Activated B cell treated with CpG ODN at 0.5 μM for 24 hours (primary cell): ENCODE measurements around the gene NT5C2. TPM values are rescaled to one million over a fixed set of nuclear protein-coding genes. Genes with fewer than 3 reads are reported as not detected.
"Not testable (repeated sequence)": the region's sequence is repeated elsewhere in the genome, so short reads cannot be mapped to it uniquely, and the experiment has no call there.

ENCODE experiments used
- ATAC-seq: fragments of 200-7000 bp; cut with Tn5 transposase; one replicate; pipeline ENCODE4 v1.10.0; 2021; ENCODE audit warnings: low read depth, mild to moderate bottlenecking, moderate library complexity
- CTCF ChIA-PET: fragments of 350-600 bp; sonication (Branson Sonifier 250); formaldehyde crosslinking; loops from one replicate; lab custom pipeline; 2021; ENCODE audit warnings: antibody characterized with exemption; lab: Charles Lee
- POLR2A ChIA-PET: fragments of 350-600 bp; sonication (Branson Sonifier 250); formaldehyde crosslinking; loops from one replicate; lab custom pipeline; 2021; ENCODE audit warnings: antibody characterized with exemption; lab: Charles Lee
- DNase-seq: peaks from one replicate; pipeline ENCODE4 v3.0.0; 2022
- H3K27ac Mint-ChIP-seq: one replicate; pipeline ENCODE4 v1.8.0; 2020; ENCODE audit warnings: mixed read lengths
- H3K27me3 Mint-ChIP-seq: one replicate; pipeline ENCODE4 v1.8.0; 2021; ENCODE audit warnings: mixed read lengths
- H3K36me3 Mint-ChIP-seq: one replicate; pipeline ENCODE4 v1.8.0; 2021; ENCODE audit warnings: low read depth, mixed read lengths
- H3K4me1 Mint-ChIP-seq: one replicate; pipeline ENCODE4 v1.8.0; 2021; ENCODE audit warnings: mixed read lengths
- H3K4me3 Mint-ChIP-seq: one replicate; pipeline ENCODE4 v1.8.0; 2020; ENCODE audit warnings: mild to moderate bottlenecking, mixed read lengths
- H3K9me3 Mint-ChIP-seq: one replicate; pipeline ENCODE4 v1.8.0; 2020; ENCODE audit warnings: mixed read lengths
- CTCF ChIP-seq: fragments of 200-600 bp; IDR thresholded peaks from one replicate; pipeline ENCODE4 v1.8.0; 2022; ENCODE audit warnings: antibody characterized with exemption, mild to moderate bottlenecking
- intact Hi-C: fragments of 100-400 bp; cut with micrococcal nuclease; formaldehyde crosslinking; loops from one replicate; pipeline ENCODE4 v1.15.1; 2024
- total RNA-seq: library from RNA; stranded (reverse); gene quantifications from 2 replicates; pipeline ENCODE4 v1.2.3, GENCODE V29; 2022

NT5C2 gene
- total RNA-seq, 1 donor from 2014 or later: 60.4 TPM

DNA sequence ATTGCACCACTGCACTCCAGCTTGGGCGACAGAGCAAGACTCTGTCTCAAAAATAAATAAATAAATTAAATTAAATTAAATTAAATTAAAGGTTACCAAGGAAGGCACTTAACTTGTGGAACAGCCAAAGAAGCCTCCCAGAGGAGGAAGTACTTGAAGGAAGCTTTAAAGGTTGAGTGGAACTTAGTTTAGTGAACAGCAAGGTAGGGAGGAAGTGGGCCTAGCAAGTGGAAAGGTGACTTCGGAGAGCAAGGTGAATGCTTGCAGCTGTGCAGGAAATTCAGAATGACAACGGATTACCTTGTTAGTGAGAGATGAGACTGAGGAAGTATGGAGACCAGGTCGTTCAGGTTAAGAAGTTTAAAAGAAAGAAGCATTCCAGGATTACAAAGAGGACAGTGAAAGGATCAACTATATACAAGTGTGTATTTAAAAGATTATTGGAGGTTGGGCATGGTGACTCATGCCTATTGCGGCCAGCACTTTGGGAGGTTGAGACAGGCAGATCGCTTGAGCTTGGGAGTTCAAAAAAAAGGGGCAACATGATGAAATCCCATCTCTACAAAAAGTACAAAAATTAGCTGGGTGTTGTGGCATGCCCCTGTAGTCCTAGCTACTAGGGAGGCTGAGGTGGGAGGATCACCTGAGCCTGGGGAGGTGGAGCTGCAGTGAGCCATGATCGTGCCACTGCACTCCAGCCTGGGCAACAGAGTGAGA is 39.9 kb upstream of the NT5C2 start:
- intact Hi-C loops: no loop called here
- ChIA-PET CTCF (no interaction called here), POLR2A (interaction anchor here (0.6 kb wide), 1 partner anchor 115 kb away, joined by 3 read pairs; no protein-coding TSS in a partner anchor)
- ATAC-seq (no peak), DNase-seq (no peak)
- no peaks in the 10 kb centered on the region for H3K27me3 Mint-ChIP-seq
- H3K9me3 Mint-ChIP-seq: no peaks in the 10 kb centered on the region
- TF ChIP-seq CTCF: no peak
- no peak overlapping the region for H3K4me3 Mint-ChIP-seq
- H3K4me1 Mint-ChIP-seq: peaks cover 4% of the 10 kb centered on the region
- H3K27ac Mint-ChIP-seq: no peak overlapping the region
- no peaks in the 10 kb centered on the region for H3K36me3 Mint-ChIP-seq

GRCh38 chr10:103232131-103232673 is 39.1 kb upstream of the NT5C2 start:
- DNase-seq (no peak), ATAC-seq (no peak)
- no peaks in the 10 kb centered on the region for H3K36me3 Mint-ChIP-seq
- ChIA-PET POLR2A (no interaction called here), CTCF (interaction anchor here (1.6 kb wide), 1 partner anchor 12 kb away, joined by 6 read pairs; no protein-coding TSS in a partner anchor)
- TF ChIP-seq CTCF: no peak
- no peak overlapping the region for H3K27ac Mint-ChIP-seq
- no peak overlapping the region for H3K4me3 Mint-ChIP-seq
- intact Hi-C loops: no loop called here
- H3K27me3 Mint-ChIP-seq: no peaks in the 10 kb centered on the region
- no peaks in the 10 kb centered on the region for H3K9me3 Mint-ChIP-seq
- peaks cover 4% of the 10 kb centered on the region for H3K4me1 Mint-ChIP-seq

DNA sequence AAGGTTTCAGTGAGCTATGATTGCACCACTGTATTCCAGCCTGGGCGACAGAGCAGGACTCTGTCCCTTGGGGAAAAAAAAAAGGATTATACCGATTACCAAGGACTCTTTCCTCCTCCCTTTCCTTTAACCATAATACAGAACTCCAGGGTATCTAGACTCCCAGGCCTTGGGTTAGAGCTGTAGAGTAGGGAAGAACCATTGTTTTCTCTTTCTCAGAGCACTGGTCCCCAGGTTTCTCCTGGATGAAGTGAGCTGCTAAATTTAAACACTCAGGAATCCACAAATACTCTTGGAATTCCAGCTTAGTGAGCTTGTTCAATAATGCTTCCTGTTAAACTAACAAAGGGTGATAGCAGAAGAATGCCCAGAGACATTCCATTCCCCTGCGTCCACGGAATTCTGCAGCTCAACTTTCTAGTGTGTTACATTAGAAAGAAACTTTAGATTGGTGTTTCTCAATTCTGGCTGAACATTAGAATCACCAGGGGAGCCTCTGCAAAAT is 38.0 kb upstream of the NT5C2 start:
- Mint-ChIP-seq H3K4me1 (peaks cover 4% of the 10 kb centered on the region), H3K4me3 (no peak overlapping the region), H3K27ac (no peak overlapping the region), H3K9me3 (no peaks in the 10 kb centered on the region), H3K36me3 (no peaks in the 10 kb centered on the region), H3K27me3 (no peaks in the 10 kb centered on the region)
- ATAC-seq (no peak), DNase-seq (no peak)
- intact Hi-C loops: no loop called here
- ChIA-PET CTCF (interaction anchor here (0.8 to 1.6 kb wide), 2 partner anchors 9 to 14 kb away, joined by 3 to 6 read pairs; no protein-coding TSS in a partner anchor), POLR2A (interaction anchor here (0.7 kb wide), 1 partner anchor 329 kb away, joined by 10 read pairs; no protein-coding TSS in a partner anchor)
- TF ChIP-seq CTCF: no peak

GRCh38 chr10:103227416-103227815 is 34.3 kb upstream of the NT5C2 start:
- CTCF ChIA-PET: no interaction called here
- DNase-seq: no peak
- TF ChIP-seq CTCF: no peak
- no peaks in the 10 kb centered on the region for H3K4me1 Mint-ChIP-seq
- no peak overlapping the region for H3K4me3 Mint-ChIP-seq
- ATAC-seq: no peak
- no peak overlapping the region for H3K27ac Mint-ChIP-seq
- H3K36me3 Mint-ChIP-seq: peaks cover 3% of the 10 kb centered on the region
- peaks cover 12% of the 10 kb centered on the region for H3K9me3 Mint-ChIP-seq
- no peaks in the 10 kb centered on the region for H3K27me3 Mint-ChIP-seq
- intact Hi-C loops: no loop called here
- POLR2A ChIA-PET: no interaction called here

DNA sequence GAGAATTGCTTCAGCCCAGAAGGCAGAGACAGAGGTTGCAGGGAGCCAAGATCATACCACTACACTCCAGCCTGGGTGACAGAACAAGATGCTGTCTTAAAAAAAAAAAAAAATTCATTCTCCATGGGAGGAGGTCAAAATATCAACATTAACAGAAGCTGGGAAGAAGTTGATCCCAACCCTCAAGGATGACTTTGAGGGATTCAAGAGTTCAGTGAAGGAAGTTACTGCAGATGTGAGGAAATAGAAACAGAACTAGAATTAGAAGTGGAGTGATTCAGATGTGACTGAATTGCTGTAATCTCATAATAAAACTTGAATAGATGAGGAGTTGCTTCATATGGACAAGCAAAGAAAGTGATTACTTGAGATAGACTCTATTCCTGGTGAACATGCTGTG is 32.9 kb upstream of the NT5C2 start:
- Mint-ChIP-seq H3K27ac (no peak overlapping the region), H3K9me3 (peaks cover 15% of the 10 kb centered on the region), H3K27me3 (no peaks in the 10 kb centered on the region), H3K4me1 (no peaks in the 10 kb centered on the region), H3K4me3 (no peak overlapping the region), H3K36me3 (peaks cover 3% of the 10 kb centered on the region)
- ChIA-PET CTCF (no interaction called here), POLR2A (no interaction called here)
- DNase-seq (no peak), ATAC-seq (no peak)
- no peak for TF ChIP-seq CTCF
- intact Hi-C loops: no loop called here

DNA sequence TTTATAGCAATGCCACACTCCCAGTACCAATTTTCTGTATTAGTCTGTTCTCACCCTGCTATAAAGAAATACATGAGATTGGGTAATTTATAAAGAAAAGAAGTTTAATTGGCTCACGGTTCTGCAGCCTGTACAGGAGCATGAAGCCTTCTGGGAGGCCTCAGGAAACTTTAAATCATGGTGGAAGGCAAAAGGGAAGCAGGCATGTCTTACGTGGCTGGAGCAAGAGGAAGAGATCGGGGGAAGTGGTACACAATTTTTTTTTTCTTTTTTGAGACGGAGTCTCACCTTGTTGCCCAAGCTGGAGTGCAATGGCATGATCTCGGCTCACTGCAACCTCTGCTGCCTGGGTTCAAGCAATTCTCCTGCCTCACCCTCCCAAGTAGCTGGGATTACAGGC is 31.6 kb upstream of the NT5C2 start:
- H3K4me3 Mint-ChIP-seq, CTCF ChIA-PET, H3K36me3 Mint-ChIP-seq: not testable (repeated sequence)

More for the DNA sequence above, 31.6 kb upstream of the NT5C2 start:
- H3K4me1 Mint-ChIP-seq, H3K27ac Mint-ChIP-seq, DNase-seq, intact Hi-C loops, H3K27me3 Mint-ChIP-seq, ATAC-seq: not testable (repeated sequence)
- peaks cover 15% of the 10 kb centered on the region for H3K9me3 Mint-ChIP-seq
- POLR2A ChIA-PET: interaction anchor here (0.6 kb wide), 1 partner anchor 36 kb away, joined by 4 read pairs; no protein-coding TSS in a partner anchor
